SK-N-SH (cell line): ENCODE results near the gene CNKSR2. TPM values are rescaled to one million over a fixed set of nuclear protein-coding genes. Genes with fewer than 3 reads are reported as not detected.

Source experiments
- CTCF ChIA-PET: fragments of 300-600, 350-600 bp; formaldehyde crosslinking; extraction: SDS; loops from one replicate; lab custom pipeline; 2021; lab: Yijun Ruan, JAX
- POLR2A ChIA-PET: fragments of 350-600 bp; sonication (Branson Sonifier 250); formaldehyde crosslinking; extraction: SDS; loops from one replicate; lab custom pipeline; 2020; ENCODE audit warnings: antibody characterized with exemption, inconsistent platforms; lab: Yijun Ruan, JAX
- DNase-seq: peaks from one replicate; pipeline ENCODE4 v3.0.0; 2012
- H2AFZ ChIP-seq: fragments of 200-600 bp; sonication (generic); 2 replicates; pipeline ENCODE4 v1.8.1; 2016; ENCODE audit warnings: antibody characterized with exemption, mild to moderate bottlenecking, low read depth
- H3F3A ChIP-seq: fragments of 200-600 bp; sonication (generic); replicated peaks from 2 replicates; pipeline ENCODE3; 2016; ENCODE audit warnings: antibody characterized with exemption, mild to moderate bottlenecking; ENCODE audit not compliant: insufficient read depth
- H3K27ac ChIP-seq, 2 experiments: fragments of 200-500 bp in 1 of 2; fragments of 200-600 bp in 1 of 2; sonication (Bioruptor generic) in 1 of 2; sonication (generic), shearing (Covaris generic) in 1 of 2; 2 replicates each; pipeline versions ENCODE4 v1.5.1 to v1.6.1; 2014 to 2016; ENCODE audit warnings: low read depth in 2 of 2, inconsistent platforms in 1 of 2, low read length in 1 of 2, mild to moderate bottlenecking in 1 of 2, mixed read lengths in 1 of 2
- H3K27me3 ChIP-seq: fragments of 200-600 bp; sonication (generic), shearing (Covaris generic); 2 replicates; pipeline ENCODE4 v1.6.1; 2016; ENCODE audit warnings: mixed run types; ENCODE audit not compliant: insufficient read depth
- H3K36me3 ChIP-seq, 2 experiments: fragments of 200-500 bp in 1 of 2; fragments of 200-600 bp in 1 of 2; sonication (Bioruptor generic) in 1 of 2; sonication (generic) in 1 of 2; replicated peaks in 1 of 2; 2 replicates each; pipeline versions ENCODE3 to v1.5.1; 2014 to 2016; ENCODE audit warnings: low read length in 1 of 2, mild to moderate bottlenecking in 1 of 2; ENCODE audit not compliant: insufficient read depth in 2 of 2, control insufficient read depth in 1 of 2
- H3K4me1 ChIP-seq, 2 experiments: fragments of 200-500 bp in 1 of 2; fragments of 200-600 bp in 1 of 2; sonication (Bioruptor generic) in 1 of 2; sonication (generic), shearing (Covaris generic) in 1 of 2; 2 replicates each; pipeline versions ENCODE4 v1.5.1 to v1.6.1; 2014 to 2016; ENCODE audit warnings: low read depth in 1 of 2, low read length in 1 of 2, mixed run types in 1 of 2; ENCODE audit not compliant: insufficient read depth in 2 of 2, control insufficient read depth in 1 of 2
- H3K4me2 ChIP-seq: fragments of 200-600 bp; sonication (generic), shearing (Covaris generic); 2 replicates; pipeline ENCODE4 v1.6.1; 2017; ENCODE audit warnings: mixed run types
- H3K4me3 ChIP-seq, 2 experiments: fragments of 200-500 bp in 1 of 2; fragments of 200-600 bp in 1 of 2; sonication (Bioruptor generic) in 1 of 2; sonication (generic), shearing (Covaris generic) in 1 of 2; 2 replicates each; pipeline versions ENCODE4 v1.5.1 to v1.8.1; 2014 to 2016; ENCODE audit warnings: low read depth in 2 of 2, inconsistent platforms in 1 of 2, low read length in 1 of 2, mild to moderate bottlenecking in 1 of 2, mixed read lengths in 1 of 2, moderate library complexity in 1 of 2
- H3K79me2 ChIP-seq: fragments of 200-600 bp; sonication (generic); 2 replicates; pipeline ENCODE4 v1.8.1; 2017; ENCODE audit warnings: mild to moderate bottlenecking; ENCODE audit not compliant: insufficient read depth
- H3K9ac ChIP-seq: fragments of 200-600 bp; sonication (generic); 2 replicates; pipeline ENCODE4 v1.6.1; 2017; ENCODE audit warnings: mixed run types
- H3K9me2 ChIP-seq: fragments of 200-600 bp; sonication (generic); 2 replicates; pipeline ENCODE4 v1.6.1; 2017; ENCODE audit warnings: mixed run types
- H3K9me3 ChIP-seq: fragments of 200-600 bp; sonication (generic); 2 replicates; pipeline ENCODE4 v1.6.1; 2017; ENCODE audit warnings: mixed run types, mild to moderate bottlenecking, moderate library complexity
- H4K20me1 ChIP-seq: fragments of 200-600 bp; sonication (generic); 2 replicates; pipeline ENCODE4 v1.6.1; 2017; ENCODE audit warnings: mild to moderate bottlenecking, mixed run types; ENCODE audit not compliant: insufficient read depth
- ELF1 ChIP-seq: IDR thresholded peaks from 2 replicates; pipeline ENCODE4 v1.4.0; 2012
- EZH2phosphoT487 ChIP-seq: fragments of 200-600 bp; sonication (generic); IDR thresholded peaks from 2 replicates; pipeline ENCODE4 v1.6.1; 2017; ENCODE audit warnings: low read depth, mixed run types, mild to moderate bottlenecking, antibody characterized with exemption, moderate library complexity, borderline replicate concordance
- FOSL2 ChIP-seq: IDR thresholded peaks from 2 replicates; pipeline ENCODE4 v1.4.0; 2012; ENCODE audit warnings: low read depth, mild to moderate bottlenecking, moderate library complexity, borderline replicate concordance
- FOXJ3 ChIP-seq: sonication (generic); formaldehyde crosslinking; IDR thresholded peaks from 2 replicates; pipeline ENCODE4 v1.5.1; 2020; ENCODE audit warnings: mild to moderate bottlenecking, missing genetic modification reagents
- GATA2 ChIP-seq: sonication (generic); formaldehyde crosslinking; IDR thresholded peaks from 2 replicates; pipeline ENCODE4 v1.5.0; 2020; ENCODE audit warnings: mild to moderate bottlenecking, missing genetic modification reagents
- JUND ChIP-seq: IDR thresholded peaks from 2 replicates; pipeline ENCODE4 v1.4.0; 2012
- MXI1 ChIP-seq: IDR thresholded peaks from 2 replicates; pipeline ENCODE4 v1.6.1; 2012; ENCODE audit warnings: mild to moderate bottlenecking, low read depth, low read length, improper control_type of control experiment
- NRF1 ChIP-seq: IDR thresholded peaks from 2 replicates; pipeline ENCODE4 v1.6.1; 2012; ENCODE audit warnings: low read depth, mild to moderate bottlenecking, low read length
- POLR2AphosphoS5 ChIP-seq: IDR thresholded peaks from 2 replicates; pipeline ENCODE4 v1.6.1; 2012; ENCODE audit warnings: low read depth, low read length
- RCOR1 ChIP-seq: fragments of 150-350 bp; IDR thresholded peaks from 2 replicates; pipeline ENCODE4 v1.6.1; 2017; ENCODE audit warnings: antibody characterized with exemption, low read length
- RFX5 ChIP-seq: IDR thresholded peaks from 2 replicates; pipeline ENCODE4 v1.6.1; 2012; ENCODE audit warnings: mild to moderate bottlenecking, improper control_type of control experiment, low read length
- SIN3A ChIP-seq: IDR thresholded peaks from 2 replicates; pipeline ENCODE4 v1.6.1; 2012; ENCODE audit warnings: low read depth, mild to moderate bottlenecking, low read length, moderate library complexity, borderline replicate concordance
- TAF1 ChIP-seq: IDR thresholded peaks from 2 replicates; pipeline ENCODE4 v1.6.1; 2012; ENCODE audit warnings: low read depth, mild to moderate bottlenecking, low read length, moderate library complexity, borderline replicate concordance
- TEAD4 ChIP-seq: IDR thresholded peaks from 2 replicates; pipeline ENCODE4 v1.4.0; 2012; ENCODE audit warnings: mild to moderate bottlenecking, borderline replicate concordance; ENCODE audit not compliant: insufficient read depth
- WGBS: methylation state at CpG from one replicate; pipeline ENCODE4 v1.1.6; 2017; ENCODE audit warnings: low lambda C conversion rate; 5-methylcytosine and 5-hydroxymethylcytosine counted together
- polyA plus RNA-seq, 3 experiments: library from polyadenylated mRNA; depleted of rRNA; stranded (reverse); fragments of >200 nt; gene quantifications; 2 replicates each; pipeline ENCODE4 v1.2.3, GENCODE V29; 2012
- TF ChIP-seq, protein P1 (sequence below): IDR thresholded peaks from 2 replicates; pipeline ENCODE4 v1.6.1; 2012; ENCODE audit warnings: mild to moderate bottlenecking, low read depth, low read length, moderate library complexity
- TF ChIP-seq, protein P2 (sequence below): IDR thresholded peaks from 2 replicates; pipeline ENCODE4; 2012
- TF ChIP-seq, protein P3 (sequence below): fragments of 200-600 bp; sonication (generic); IDR thresholded peaks from 2 replicates; pipeline ENCODE4 v1.6.1; 2017; ENCODE audit warnings: antibody characterized with exemption, mild to moderate bottlenecking, moderate library complexity
- TF ChIP-seq, protein P4 (sequence below): IDR thresholded peaks from 2 replicates; pipeline ENCODE4 v1.4.0; 2012; ENCODE audit warnings: low read depth, borderline replicate concordance

Gene CNKSR2
- polyA plus RNA-seq, 1 of the 3 experiments (the other 2 are of a cell fraction) = 0.03 TPM

DNA sequence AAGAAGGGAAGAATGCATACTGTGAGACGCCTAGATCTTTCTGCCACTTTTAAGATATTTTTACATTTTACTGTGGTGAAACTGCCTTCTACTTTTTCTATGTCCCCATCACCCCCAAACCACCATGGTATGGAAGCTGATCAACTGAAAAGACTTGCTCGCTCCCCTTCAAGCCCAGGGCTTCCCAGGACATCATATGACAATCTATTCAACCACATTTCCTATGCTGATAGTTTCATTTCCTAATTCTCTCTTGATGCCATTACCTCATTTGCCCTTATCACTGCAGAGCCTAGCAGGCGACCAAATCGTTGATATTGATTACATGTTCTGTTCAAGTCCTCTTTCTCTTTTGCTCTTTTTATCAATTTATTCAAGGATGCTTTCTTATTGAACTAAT, 324.1 kb downstream of the CNKSR2 start:
- no peak overlapping the region for H2AFZ ChIP-seq
- H3K9ac ChIP-seq = no peak overlapping the region
- H3K4me1 ChIP-seq = no peaks in the 10 kb centered on the region; a peak in 1 of 4 replicates
- 0 out of 4 replicates have a peak overlapping the region, but pooled peaks of 1 of the 2 experiments have one; percentile 52 for H3K27ac ChIP-seq
- no peak for DNase-seq
- 31% methylated on average over 4 of the region's 4 CpGs for WGBS
- no peaks in the 10 kb centered on the region for H3K27me3 ChIP-seq
- no peaks in the 10 kb centered on the region for H3K9me2 ChIP-seq
- H3K4me2 ChIP-seq = no peak overlapping the region
- no peaks in the 10 kb centered on the region for H3F3A ChIP-seq
- CTCF ChIA-PET = interaction anchor here (0.9 kb wide), 1 partner anchor 23 kb away, joined by 3 read pairs; no protein-coding TSS in a partner anchor
- no peak overlapping the region for H3K4me3 ChIP-seq
- no peaks in the 10 kb centered on the region for H3K36me3 ChIP-seq
- no peaks in the 10 kb centered on the region for H3K79me2 ChIP-seq
- H3K9me3 ChIP-seq = no peaks in the 10 kb centered on the region
- no peaks in the 10 kb centered on the region for H4K20me1 ChIP-seq
- TF ChIP-seq, protein P1, sequence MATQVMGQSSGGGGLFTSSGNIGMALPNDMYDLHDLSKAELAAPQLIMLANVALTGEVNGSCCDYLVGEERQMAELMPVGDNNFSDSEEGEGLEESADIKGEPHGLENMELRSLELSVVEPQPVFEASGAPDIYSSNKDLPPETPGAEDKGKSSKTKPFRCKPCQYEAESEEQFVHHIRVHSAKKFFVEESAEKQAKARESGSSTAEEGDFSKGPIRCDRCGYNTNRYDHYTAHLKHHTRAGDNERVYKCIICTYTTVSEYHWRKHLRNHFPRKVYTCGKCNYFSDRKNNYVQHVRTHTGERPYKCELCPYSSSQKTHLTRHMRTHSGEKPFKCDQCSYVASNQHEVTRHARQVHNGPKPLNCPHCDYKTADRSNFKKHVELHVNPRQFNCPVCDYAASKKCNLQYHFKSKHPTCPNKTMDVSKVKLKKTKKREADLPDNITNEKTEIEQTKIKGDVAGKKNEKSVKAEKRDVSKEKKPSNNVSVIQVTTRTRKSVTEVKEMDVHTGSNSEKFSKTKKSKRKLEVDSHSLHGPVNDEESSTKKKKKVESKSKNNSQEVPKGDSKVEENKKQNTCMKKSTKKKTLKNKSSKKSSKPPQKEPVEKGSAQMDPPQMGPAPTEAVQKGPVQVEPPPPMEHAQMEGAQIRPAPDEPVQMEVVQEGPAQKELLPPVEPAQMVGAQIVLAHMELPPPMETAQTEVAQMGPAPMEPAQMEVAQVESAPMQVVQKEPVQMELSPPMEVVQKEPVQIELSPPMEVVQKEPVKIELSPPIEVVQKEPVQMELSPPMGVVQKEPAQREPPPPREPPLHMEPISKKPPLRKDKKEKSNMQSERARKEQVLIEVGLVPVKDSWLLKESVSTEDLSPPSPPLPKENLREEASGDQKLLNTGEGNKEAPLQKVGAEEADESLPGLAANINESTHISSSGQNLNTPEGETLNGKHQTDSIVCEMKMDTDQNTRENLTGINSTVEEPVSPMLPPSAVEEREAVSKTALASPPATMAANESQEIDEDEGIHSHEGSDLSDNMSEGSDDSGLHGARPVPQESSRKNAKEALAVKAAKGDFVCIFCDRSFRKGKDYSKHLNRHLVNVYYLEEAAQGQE = no peak
- TF ChIP-seq FOXJ3 (CRISPR knock-in tag) (no peak), POLR2AphosphoS5 (no peak), GATA2 (CRISPR knock-in tag) (no peak), FOSL2 (no peak)
- TF ChIP-seq, protein P2, sequence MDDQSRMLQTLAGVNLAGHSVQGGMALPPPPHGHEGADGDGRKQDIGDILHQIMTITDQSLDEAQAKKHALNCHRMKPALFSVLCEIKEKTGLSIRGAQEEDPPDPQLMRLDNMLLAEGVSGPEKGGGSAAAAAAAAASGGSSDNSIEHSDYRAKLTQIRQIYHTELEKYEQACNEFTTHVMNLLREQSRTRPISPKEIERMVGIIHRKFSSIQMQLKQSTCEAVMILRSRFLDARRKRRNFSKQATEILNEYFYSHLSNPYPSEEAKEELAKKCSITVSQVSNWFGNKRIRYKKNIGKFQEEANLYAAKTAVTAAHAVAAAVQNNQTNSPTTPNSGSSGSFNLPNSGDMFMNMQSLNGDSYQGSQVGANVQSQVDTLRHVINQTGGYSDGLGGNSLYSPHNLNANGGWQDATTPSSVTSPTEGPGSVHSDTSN = no peak
- TF ChIP-seq, protein P3, sequence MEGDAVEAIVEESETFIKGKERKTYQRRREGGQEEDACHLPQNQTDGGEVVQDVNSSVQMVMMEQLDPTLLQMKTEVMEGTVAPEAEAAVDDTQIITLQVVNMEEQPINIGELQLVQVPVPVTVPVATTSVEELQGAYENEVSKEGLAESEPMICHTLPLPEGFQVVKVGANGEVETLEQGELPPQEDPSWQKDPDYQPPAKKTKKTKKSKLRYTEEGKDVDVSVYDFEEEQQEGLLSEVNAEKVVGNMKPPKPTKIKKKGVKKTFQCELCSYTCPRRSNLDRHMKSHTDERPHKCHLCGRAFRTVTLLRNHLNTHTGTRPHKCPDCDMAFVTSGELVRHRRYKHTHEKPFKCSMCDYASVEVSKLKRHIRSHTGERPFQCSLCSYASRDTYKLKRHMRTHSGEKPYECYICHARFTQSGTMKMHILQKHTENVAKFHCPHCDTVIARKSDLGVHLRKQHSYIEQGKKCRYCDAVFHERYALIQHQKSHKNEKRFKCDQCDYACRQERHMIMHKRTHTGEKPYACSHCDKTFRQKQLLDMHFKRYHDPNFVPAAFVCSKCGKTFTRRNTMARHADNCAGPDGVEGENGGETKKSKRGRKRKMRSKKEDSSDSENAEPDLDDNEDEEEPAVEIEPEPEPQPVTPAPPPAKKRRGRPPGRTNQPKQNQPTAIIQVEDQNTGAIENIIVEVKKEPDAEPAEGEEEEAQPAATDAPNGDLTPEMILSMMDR = no peak
- POLR2A ChIA-PET = no interaction called here

DNA sequence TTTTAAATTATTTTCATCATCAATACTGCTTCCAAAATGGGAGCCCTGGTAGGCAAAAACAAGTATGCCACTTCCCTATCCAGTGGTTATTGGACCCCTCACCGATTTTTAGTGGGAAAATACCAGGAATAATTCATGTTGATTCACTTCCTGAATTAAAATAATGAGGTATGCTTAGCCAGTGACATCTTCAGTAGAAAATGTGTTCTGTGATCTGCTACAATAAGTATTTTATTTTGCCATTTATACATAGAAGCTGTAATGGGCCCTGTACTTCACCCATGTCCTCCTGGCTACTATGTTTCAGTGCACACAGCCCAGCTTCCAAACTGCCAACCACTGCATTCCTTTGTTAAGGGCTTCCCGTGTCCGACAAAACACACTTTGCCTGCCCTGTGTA, 324.9 kb downstream of the CNKSR2 start:
- H3K27ac ChIP-seq = peak overlapping the region in 1 of 2 experiments; percentile 52; a peak in 2 of 4 replicates
- H3K36me3 ChIP-seq = no peaks in the 10 kb centered on the region
- POLR2A ChIA-PET = no interaction called here
- no peaks in the 10 kb centered on the region for H3K9me3 ChIP-seq
- 36% methylated on average over 3 of the region's 3 CpGs for WGBS
- no peak overlapping the region for H3K4me3 ChIP-seq
- CTCF ChIA-PET = interaction anchor here (0.9 kb wide), 1 partner anchor 24 kb away, joined by 3 read pairs; no protein-coding TSS in a partner anchor
- H3K4me2 ChIP-seq = no peak overlapping the region
- no peak overlapping the region for H2AFZ ChIP-seq
- H3K79me2 ChIP-seq = no peaks in the 10 kb centered on the region
- no peaks in the 10 kb centered on the region for H3F3A ChIP-seq
- H3K9ac ChIP-seq = no peak overlapping the region
- H3K9me2 ChIP-seq = no peaks in the 10 kb centered on the region
- H3K27me3 ChIP-seq = no peaks in the 10 kb centered on the region
- no peak for DNase-seq
- H4K20me1 ChIP-seq = no peaks in the 10 kb centered on the region
- no peaks in the 10 kb centered on the region; a peak in 1 of 4 replicates for H3K4me1 ChIP-seq
- TF ChIP-seq, protein P2 = no peak
- TF ChIP-seq TAF1 (no peak), EZH2phosphoT487 (no peak), RCOR1 (no peak), RFX5 (no peak), TEAD4 (no peak), MXI1 (no peak), SIN3A (no peak), JUND (no peak), NRF1 (no peak), FOSL2 (no peak), ELF1 (no peak)
- TF ChIP-seq, protein P4, sequence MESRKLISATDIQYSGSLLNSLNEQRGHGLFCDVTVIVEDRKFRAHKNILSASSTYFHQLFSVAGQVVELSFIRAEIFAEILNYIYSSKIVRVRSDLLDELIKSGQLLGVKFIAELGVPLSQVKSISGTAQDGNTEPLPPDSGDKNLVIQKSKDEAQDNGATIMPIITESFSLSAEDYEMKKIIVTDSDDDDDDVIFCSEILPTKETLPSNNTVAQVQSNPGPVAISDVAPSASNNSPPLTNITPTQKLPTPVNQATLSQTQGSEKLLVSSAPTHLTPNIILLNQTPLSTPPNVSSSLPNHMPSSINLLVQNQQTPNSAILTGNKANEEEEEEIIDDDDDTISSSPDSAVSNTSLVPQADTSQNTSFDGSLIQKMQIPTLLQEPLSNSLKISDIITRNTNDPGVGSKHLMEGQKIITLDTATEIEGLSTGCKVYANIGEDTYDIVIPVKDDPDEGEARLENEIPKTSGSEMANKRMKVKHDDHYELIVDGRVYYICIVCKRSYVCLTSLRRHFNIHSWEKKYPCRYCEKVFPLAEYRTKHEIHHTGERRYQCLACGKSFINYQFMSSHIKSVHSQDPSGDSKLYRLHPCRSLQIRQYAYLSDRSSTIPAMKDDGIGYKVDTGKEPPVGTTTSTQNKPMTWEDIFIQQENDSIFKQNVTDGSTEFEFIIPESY = no peak
